NCI-H128 (cell line): ENCODE data around the gene C22orf39.

Source experiments
- DNase-seq: peaks from one replicate; lab custom pipeline; 2025; ENCODE audit not compliant: unreplicated experiment; lab: John Stamatoyannopoulos, UW

The C22orf39 gene

DNA sequence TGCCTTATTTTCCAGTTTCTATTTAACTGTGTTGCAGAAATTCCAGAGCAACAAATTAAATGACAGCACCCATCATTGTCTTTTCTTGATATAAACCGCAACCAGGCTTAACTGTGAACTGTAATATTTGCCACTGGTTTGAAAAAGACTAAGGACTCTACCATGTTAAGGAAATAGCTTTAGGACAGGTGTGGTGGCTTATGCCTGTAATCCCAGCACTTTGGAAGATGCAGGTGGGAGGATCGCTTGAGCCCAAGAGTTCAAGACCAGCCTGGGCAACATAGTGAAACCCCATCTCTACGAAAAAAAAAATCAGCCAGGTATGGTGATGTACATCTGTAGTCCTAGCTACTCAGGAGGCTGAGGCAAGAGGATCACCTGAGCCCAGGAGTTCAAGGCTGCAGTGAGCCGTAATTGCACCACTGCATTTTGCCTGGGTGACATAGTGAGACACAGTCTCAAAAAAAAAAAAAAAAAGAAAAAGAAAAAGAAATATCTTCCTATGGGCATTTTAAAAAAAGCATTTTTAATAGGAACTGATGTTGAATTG lies 44.8 kb downstream of the C22orf39 start:
- DNase-seq, result no peak

DNA sequence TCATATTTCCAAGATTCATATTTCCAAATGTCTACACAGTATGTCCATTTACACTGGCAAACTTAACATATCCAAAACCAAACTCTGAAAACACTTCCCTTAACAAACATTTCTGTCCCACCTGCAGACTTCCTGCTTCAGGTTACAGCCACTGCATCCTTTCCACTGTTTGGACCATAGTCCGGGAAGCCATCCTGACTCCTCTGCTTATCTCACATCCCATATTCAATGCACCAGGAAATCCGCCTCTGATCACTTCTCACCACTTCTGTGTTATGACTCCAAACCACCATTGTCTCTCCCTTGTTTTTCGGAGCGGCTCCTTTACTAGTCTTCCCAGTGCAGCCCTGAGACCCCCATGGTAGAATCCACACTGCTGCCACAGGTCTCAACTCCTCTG lies 46.0 kb downstream of the C22orf39 start:
- no peak for DNase-seq

DNA sequence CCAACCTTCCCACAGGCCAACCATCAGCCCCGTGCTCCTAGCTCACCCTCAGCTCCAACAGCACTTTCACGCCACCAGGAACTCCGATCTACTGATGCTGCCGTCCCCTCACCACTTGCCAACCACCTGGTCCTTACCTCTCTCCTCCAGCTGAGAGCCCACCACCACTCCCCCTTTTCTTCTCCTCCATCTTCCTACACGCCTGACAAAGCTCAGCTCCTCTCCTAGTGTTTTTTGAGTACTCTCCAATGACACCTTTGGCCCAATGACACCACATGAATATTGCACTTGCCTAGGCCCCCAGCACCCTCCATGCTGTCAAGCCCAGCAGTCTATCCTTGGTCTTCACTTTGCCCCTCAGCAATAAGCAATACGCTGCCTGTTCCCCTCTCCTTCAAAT lies 46.6 kb downstream of the C22orf39 start:
- no peak for DNase-seq

DNA sequence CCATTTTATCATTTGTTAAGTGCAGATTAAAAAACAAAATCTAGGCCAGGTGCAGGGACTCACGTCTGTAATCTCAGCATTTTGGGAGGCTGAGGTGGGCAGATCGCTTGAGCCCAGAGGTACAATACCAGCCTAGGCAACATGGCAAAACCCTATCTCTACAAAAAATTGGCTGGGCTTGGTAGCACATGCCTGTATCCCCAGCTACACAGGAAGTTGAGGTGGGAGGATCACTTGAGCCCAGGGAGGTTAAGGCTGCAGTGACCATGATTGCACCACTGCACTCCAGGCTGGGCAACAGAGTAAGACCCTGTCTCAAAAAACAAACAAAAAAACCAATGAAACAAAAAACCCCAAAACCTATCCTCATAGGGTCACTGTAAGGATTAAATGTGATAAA lies 48.9 kb downstream of the C22orf39 start:
- no peak for DNase-seq

DNA sequence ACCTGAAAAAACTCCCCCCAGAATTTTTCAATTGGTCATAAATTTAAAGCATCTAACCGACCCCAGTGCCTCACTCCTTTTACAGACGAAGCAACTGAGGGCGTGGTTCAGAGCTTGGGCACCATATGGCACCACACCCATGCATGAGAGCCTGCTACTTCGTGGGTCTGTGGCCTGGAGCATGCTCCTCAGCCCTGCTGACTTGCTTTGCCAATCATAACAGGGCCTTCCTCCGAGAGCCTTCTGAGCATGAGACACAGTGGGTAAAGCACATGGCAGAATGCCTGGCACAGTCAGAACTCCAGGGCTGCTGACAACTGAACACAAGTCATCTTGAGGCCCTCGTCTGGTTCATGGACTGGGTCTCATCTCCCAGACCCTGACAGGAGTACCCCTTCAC lies 49.3 kb downstream of the C22orf39 start:
- DNase-seq, result no peak

DNA sequence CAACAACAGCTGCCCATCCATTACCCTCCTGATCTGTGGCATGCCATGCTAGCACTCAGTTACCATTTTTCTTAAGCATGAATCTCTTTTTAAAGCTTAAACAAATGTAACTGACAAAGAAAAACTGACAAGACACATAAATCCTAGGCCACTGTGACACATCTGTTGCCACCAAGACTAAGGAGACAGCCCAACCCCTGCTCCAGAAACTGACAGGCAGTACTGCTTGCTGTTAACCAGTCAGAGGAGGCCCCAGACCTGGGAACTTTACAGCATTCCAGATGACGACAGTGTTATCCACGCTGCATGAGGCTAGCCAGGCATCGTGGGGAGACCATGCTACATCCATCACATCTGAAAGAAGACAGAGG lies 49.8 kb downstream of the C22orf39 start:
- no peak for DNase-seq

DNA sequence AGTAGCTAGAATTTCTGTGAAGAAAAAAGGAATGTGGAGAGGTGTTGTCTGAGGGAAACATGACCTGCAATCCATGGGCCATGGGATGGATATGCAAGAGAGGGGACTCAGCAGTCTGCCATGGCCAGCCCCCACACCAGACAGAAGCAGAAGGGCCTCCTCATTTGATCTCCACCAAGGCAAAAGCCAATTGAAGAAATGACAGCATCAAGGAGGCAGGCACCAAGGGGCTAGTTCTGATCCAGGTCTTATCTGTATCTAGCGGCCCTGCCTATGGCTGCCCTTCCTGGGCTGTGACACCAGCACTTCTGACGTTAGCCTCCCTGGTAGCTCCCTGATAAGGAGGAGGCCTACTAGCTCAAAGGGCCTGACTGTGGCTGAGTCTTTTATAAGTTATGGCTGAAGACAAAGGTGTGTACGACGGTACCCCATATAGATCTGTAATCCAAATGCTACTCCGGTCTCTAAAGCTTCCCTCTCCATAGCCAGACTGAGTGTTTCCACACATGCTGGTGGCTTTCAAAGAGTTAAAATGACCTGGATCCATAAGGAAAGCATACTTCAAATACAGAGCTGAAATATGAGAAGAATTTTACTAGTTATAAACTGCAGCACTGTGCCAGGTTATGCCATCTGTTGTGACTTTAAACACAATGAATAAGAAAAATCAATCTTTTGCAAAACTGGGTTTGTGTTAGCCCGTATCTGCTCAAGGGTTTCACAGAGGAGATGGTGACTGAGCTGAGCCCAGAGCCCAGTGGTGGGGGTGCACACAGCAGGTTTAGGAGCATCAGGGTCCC lies 50.4 kb downstream of the C22orf39 start:
- DNase-seq, result no peak

DNA sequence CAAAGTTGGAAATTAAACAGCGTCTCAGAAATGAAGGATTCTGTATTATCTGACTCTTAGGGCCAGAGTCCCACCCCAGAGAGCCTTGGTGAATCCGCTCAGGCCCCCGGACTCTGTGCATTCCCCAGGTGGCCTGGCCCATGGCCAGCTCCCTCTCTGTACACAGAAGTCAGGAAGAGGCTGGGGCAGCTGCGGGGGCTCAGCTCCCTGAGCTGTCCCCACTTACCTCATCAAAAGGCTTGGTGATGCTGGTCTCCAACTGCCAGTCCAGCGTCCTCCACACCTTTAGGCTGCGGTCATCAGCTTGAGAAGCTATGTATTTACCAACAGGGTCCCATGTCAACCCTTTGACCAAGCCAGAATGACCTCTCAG lies 51.0 kb downstream of the C22orf39 start:
- DNase-seq, result no peak

DNA sequence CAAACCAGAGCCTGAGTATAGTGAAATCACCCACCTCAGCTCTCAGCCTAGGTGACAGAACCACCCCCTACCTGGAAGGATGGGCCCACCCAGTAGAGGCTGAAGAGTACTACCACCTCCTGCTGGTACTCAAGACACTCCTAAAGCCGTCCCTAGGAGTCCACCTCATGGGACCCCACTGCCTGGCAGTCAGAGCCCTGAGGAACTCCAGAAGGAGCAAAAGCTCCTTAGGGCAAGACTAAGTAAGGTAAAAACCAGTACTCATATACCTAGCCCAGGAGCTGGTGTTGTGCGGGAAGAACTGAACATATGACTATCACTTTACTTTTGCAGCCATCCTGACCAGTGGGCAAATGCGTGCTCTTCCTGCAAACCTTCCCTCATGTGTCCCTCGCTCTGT lies 52.2 kb downstream of the C22orf39 start:
- no peak for DNase-seq

DNA sequence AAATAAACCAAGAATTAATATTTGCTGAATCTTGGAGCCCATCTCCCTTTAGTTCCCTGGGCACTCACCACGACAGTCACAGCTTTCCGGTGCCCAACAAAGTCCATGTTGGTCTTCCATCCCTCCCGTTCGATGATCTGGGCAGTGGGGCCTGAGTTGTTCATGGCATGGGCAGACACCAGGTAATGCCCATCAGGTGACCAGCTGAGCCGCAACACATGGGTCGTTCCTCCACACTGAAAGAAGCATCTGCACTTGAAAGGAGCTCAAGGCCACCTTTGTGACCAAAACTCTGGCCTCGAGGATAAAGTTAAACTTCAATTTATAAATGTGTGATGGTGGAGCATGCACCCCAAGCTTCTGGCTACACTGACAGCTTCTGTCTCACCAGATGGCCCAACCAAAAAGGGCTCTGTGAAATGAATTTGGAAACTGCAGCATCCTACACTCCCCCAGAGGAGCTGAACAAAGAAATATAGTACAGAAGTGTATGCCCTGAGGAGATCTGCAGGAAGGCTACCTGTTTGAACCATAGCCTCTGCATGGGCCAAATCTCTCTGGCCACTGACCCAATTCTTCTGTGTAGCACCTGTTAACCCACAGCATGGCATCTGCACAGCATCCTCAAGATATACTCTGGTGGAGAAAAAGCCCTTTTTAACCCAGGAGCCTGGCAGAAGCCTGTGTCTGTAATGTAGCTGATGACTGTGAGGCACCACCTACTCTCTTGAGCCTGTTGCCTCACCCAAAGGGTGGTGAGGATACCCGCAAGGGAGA lies 53.0 kb downstream of the C22orf39 start:
- DNase-seq, result no peak

DNA sequence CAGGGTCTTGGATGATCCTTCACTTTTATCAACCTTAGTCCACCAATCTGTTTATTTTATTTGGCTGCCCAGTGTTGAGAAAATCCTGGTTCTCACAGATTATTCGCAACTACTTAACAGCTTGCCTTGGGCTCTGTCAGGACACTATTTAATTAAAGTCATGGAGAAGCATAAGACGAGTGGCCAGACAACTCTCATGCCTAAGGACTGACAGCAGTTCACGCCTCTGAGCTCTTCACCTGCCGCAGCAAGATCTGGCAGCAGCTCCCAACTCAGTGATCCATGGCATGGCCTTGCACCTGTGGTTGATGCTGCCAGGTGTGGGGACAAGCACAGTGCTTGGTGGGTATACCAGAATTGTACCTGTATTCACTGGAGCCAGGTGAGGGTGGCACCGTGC lies 53.8 kb downstream of the C22orf39 start:
- DNase-seq, result no peak
